Myometrial cell (primary cell): ENCODE data around the gene IL4. TPM values are rescaled to one million over a fixed set of nuclear protein-coding genes. Genes with fewer than 3 reads are reported as not detected.

Experiments used
- total RNA-seq: library from RNA; depleted of rRNA; stranded (reverse); fragments of >200 nt; gene quantifications from 2 replicates; pipeline ENCODE4 v1.2.3, GENCODE V29; 2015

IL4 gene
- total RNA-seq, result not detected in 2 replicates

GRCh38 chr5:132673939-132674630 lies at the start of gene IL4:
Gene IL4 (plus strand): TSS chr5:132673989. CDS start chr5:132674051, 62 bp downstream.

DNA sequence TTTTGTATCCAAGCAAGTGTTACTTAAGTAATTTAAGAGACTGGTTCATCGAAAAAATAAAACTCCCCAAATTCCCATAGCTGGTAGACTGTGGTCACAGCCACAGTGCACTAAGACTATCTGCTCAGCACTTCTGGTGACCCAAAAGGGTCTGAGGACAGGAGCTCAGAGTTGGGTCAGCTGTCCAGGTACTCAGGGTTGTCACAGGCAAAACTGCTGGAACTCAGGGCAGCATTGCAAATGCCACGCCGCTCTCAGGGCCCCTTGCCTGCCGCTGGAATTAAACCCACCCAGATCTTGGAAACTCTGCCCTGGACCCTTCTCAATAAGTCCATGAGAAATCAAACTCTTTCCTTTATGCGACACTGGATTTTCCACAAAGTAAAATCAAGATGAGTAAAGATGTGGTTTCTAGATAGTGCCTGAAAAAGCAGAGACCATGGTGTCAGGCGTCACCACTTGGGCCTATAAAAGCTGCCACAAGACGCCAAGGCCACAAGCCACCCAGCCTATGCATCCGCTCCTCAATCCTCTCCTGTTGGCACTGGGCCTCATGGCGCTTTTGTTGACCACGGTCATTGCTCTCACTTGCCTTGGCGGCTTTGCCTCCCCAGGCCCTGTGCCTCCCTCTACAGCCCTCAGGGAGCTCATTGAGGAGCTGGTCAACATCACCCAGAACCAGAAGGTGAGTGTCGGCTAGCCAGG lies 16.0 kb upstream of the IL4 start, which contains the start of gene IL13:
TSS of gene IL13 (plus strand) at position 498 of the 705 bp plus-strand sequence. CDS start at position 512, 14 bp downstream.

Other genes starting within 250 kb of the IL4 start
- 28.8 and 40.8 TPM in 2 replicates for gene IRF1, start 183.2 kb upstream of the IL4 start, total RNA-seq
- not detected in 2 replicates for gene IL5, start 130.5 kb upstream of the IL4 start, total RNA-seq
- 6.9 and 12.6 TPM in 2 replicates for gene RAD50, start 117.0 kb upstream of the IL4 start, total RNA-seq
- gene IL13, start 15.8 kb upstream of the IL4 start, total RNA-seq, result not detected in 2 replicates
- gene KIF3A, start 63.6 kb downstream of the IL4 start, total RNA-seq, result 3.9 and 4.9 TPM in 2 replicates
- gene CCNI2, start 73.4 kb downstream of the IL4 start, total RNA-seq, result not detected in 2 replicates
- gene SEPTIN8, start 103.2 kb downstream of the IL4 start, total RNA-seq, result 40.9 and 45.4 TPM in 2 replicates
- gene SOWAHA, start 139.3 kb downstream of the IL4 start, total RNA-seq, result under 0.01 TPM in 1 of 2 replicates, not detected in the other
- 15.6 and 16.7 TPM in 2 replicates for gene SHROOM1, start 156.7 kb downstream of the IL4 start, total RNA-seq
- 0.18 TPM in 1 of 2 replicates, not detected in the other for gene GDF9, start 192.5 kb downstream of the IL4 start, total RNA-seq
- gene UQCRQ, start 192.7 kb downstream of the IL4 start, total RNA-seq, result 185 and 209 TPM in 2 replicates
- 1.6 TPM in 1 of 2 replicates, not detected in the other for gene LEAP2, start 199.7 kb downstream of the IL4 start, total RNA-seq